Stimulated activated memory B cell treated with anti-CD40 and anti-IgM and Interleukin-4, amounts not matched to agents 10 μg/mL and 1 μg/mL and 100 μg/mL, for 72 hours (primary cell): ENCODE data around the gene SLC6A12.
"Not testable (repeated sequence)": the region's sequence is repeated elsewhere in the genome, so short reads cannot be mapped to it uniquely, and the experiment has no call there.

Experiments used
- ATAC-seq: fragments of 150-1000 bp; cut with Tn5 transposase; 2 replicates; pipeline ENCODE4 v1.10.0; 2021
- H3K27ac Mint-ChIP-seq: one replicate; pipeline ENCODE4 v1.8.0; 2022; ENCODE audit warnings: mild to moderate bottlenecking, mixed read lengths
- H3K27me3 Mint-ChIP-seq: one replicate; pipeline ENCODE4 v1.8.0; 2022; ENCODE audit warnings: mixed read lengths
- H3K36me3 Mint-ChIP-seq: one replicate; pipeline ENCODE4 v1.8.0; 2022; ENCODE audit warnings: mixed read lengths
- H3K4me1 Mint-ChIP-seq: one replicate; pipeline ENCODE4 v1.8.0; 2022; ENCODE audit warnings: mixed read lengths
- H3K4me3 Mint-ChIP-seq: one replicate; pipeline ENCODE4 v1.8.0; 2022; ENCODE audit warnings: mild to moderate bottlenecking, moderate library complexity, mixed read lengths
- H3K9me3 Mint-ChIP-seq: one replicate; pipeline ENCODE4 v1.8.0; 2022; ENCODE audit warnings: mixed read lengths

The SLC6A12 gene

DNA sequence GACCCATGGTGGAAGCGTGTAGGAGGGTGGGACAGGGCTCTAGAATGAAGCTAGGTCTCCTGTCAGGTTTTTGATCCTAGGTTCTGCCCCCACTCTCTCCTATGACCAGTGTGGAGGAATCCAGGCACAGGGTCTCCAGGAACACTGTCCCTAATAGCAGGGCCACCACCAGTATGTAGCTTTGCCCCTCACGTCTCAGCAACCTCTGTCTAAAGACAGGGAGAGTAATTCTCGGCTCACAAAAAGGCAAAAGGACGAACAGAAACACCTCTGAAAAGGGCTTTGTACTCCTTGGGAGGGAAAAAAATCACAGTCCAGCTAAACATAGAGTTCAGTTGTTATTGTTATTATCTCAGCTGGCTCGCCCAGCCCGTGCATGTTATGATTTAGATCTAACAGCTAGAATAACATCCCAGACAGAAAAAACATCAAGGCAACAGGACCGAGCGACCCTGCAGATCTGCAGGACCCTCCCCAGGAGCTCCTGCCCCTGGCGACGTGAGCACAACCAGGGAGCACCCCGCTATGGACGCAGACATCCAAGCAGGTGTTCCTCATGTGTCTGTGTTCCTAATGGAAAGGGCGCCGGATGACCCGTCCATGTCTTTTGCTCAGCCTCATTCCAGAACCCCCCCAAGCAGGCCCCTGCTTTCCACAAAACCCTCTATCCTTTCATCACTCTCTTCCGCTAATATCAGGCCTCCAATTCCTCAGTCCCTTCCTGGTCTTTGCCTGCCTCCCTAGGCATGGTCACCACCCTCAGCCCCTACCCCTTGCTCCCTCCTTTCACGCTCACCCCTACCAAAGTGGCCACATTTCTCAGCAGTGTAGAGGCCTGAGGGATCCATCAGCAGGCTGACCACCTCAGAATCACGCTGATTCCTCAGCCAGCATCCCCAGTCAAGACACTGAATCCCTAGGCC lies 14.2 kb upstream of the SLC6A12 start:
- H3K4me3 Mint-ChIP-seq = no peak overlapping the region
- no peaks in the 10 kb centered on the region for H3K36me3 Mint-ChIP-seq
- H3K27ac Mint-ChIP-seq = no peak overlapping the region
- ATAC-seq = no peak
- H3K27me3 Mint-ChIP-seq = peaks cover 40% of the 10 kb centered on the region
- no peaks in the 10 kb centered on the region for H3K9me3 Mint-ChIP-seq
- no peaks in the 10 kb centered on the region for H3K4me1 Mint-ChIP-seq

DNA sequence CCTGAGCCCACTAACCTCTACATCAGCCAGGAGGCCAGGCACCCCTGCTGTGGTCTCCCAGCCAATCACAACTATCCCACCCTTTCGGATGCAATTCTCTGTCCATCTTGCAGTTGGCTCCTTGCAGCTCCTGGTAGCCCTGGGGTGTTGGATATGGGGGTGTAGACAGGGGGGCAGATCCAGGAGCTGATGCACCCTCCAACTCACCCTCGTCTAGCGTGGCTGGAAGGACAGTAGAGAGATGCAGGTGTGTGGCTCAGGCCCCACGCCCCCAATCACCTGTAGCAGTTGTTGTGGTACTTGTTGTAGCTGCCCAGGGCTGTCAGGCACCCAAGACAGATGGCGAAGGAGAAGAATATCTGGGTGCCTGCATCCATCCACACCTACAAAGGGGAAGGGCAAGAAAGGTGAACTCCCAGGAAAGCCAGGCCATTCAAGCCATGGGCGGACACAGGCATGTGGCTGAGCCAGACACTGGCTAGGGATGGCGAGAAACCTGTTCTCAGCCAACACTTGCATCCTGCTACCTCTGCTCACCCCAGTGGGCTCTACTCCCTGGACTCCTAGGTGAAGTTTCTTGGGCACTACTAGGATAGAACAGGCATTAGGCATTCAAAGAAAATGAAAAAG lies 13.4 kb upstream of the SLC6A12 start:
- no peak overlapping the region for H3K27ac Mint-ChIP-seq
- no peaks in the 10 kb centered on the region for H3K36me3 Mint-ChIP-seq
- peaks cover 45% of the 10 kb centered on the region for H3K27me3 Mint-ChIP-seq
- ATAC-seq = no peak
- no peaks in the 10 kb centered on the region for H3K4me1 Mint-ChIP-seq
- no peaks in the 10 kb centered on the region for H3K9me3 Mint-ChIP-seq
- H3K4me3 Mint-ChIP-seq = no peak overlapping the region

DNA sequence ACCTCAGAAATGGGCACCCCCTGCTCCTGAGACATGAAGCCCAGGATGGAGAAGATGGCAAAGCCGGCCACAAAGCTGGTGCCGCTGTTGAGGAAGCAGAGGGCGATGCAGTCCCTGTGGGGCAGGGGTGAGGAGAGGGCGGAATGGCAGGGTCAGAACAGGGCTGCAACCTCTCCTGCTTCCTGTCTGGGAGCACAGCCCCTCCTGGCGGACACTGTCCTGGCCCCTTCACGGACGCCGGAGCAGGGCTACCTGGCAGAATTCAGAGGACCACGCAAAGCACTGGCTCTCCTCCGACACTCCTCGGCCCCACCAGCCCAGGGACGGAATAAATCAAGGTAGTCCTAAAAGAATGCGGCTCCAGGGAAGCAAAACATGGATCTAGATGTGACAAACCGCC lies 12.4 kb upstream of the SLC6A12 start:
- no peaks in the 10 kb centered on the region for H3K9me3 Mint-ChIP-seq
- no peaks in the 10 kb centered on the region for H3K36me3 Mint-ChIP-seq
- no peak overlapping the region for H3K27ac Mint-ChIP-seq
- H3K4me3 Mint-ChIP-seq = no peak overlapping the region
- no peak for ATAC-seq
- peaks cover 44% of the 10 kb centered on the region for H3K27me3 Mint-ChIP-seq
- no peaks in the 10 kb centered on the region for H3K4me1 Mint-ChIP-seq

GRCh38 chr12:225012-225411 lies 11.1 kb upstream of the SLC6A12 start:
- no peak overlapping the region for H3K27ac Mint-ChIP-seq
- no peak overlapping the region for H3K4me3 Mint-ChIP-seq
- H3K4me1 Mint-ChIP-seq = no peaks in the 10 kb centered on the region
- no peak for ATAC-seq
- H3K27me3 Mint-ChIP-seq = peaks cover 58% of the 10 kb centered on the region
- no peaks in the 10 kb centered on the region for H3K36me3 Mint-ChIP-seq
- H3K9me3 Mint-ChIP-seq = no peaks in the 10 kb centered on the region

- H3K9me3 Mint-ChIP-seq = no peaks in the 10 kb centered on the region
- no peaks in the 10 kb centered on the region for H3K4me1 Mint-ChIP-seq
- no peak overlapping the region for H3K27ac Mint-ChIP-seq
- H3K36me3 Mint-ChIP-seq = no peaks in the 10 kb centered on the region
- H3K27me3 Mint-ChIP-seq = peaks cover 58% of the 10 kb centered on the region
- no peak for ATAC-seq
- no peak overlapping the region for H3K4me3 Mint-ChIP-seq
Measured at GRCh38 chr12:224330-224729, 10.4 kb upstream of the SLC6A12 start.

DNA sequence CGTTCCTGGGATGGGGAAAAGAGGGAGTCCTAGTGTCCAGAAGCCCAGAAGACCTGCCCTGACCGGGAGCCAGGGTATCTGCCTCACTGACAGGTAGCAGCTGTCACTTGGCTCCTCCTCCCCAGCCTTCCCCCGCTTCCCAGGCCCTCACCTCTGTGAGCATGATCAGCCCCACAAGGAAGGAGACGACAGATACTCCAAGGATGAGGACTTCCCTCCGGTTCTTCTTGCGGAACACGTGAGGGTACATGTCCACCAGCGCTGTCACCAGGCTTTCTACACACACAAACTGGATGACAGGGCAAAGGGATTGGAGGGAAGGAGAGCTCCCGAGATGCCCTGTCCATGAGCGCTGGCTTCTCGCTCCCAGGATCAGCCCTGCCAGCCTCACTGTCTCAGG lies 9.9 kb upstream of the SLC6A12 start:
- no peaks in the 10 kb centered on the region for H3K36me3 Mint-ChIP-seq
- no peak overlapping the region for H3K27ac Mint-ChIP-seq
- H3K4me1 Mint-ChIP-seq = no peaks in the 10 kb centered on the region
- H3K4me3 Mint-ChIP-seq = no peak overlapping the region
- no peaks in the 10 kb centered on the region for H3K9me3 Mint-ChIP-seq
- no peak for ATAC-seq
- peaks cover 58% of the 10 kb centered on the region for H3K27me3 Mint-ChIP-seq

- Mint-ChIP-seq H3K36me3 (no peaks in the 10 kb centered on the region), H3K27ac (no peak overlapping the region), H3K4me1 (no peaks in the 10 kb centered on the region), H3K9me3 (peaks cover 3% of the 10 kb centered on the region), H3K27me3 (peaks cover 63% of the 10 kb centered on the region), H3K4me3 (no peak overlapping the region)
- no peak for ATAC-seq
Measured at GRCh38 chr12:221736-222135, 7.8 kb upstream of the SLC6A12 start.

- Mint-ChIP-seq H3K27ac (no peak overlapping the region), H3K4me1 (no peaks in the 10 kb centered on the region), H3K36me3 (no peaks in the 10 kb centered on the region), H3K4me3 (no peak overlapping the region), H3K27me3 (peaks cover 64% of the 10 kb centered on the region), H3K9me3 (peaks cover 3% of the 10 kb centered on the region)
- ATAC-seq = no peak
Measured at GRCh38 chr12:220946-221550, 7.1 kb upstream of the SLC6A12 start.

DNA sequence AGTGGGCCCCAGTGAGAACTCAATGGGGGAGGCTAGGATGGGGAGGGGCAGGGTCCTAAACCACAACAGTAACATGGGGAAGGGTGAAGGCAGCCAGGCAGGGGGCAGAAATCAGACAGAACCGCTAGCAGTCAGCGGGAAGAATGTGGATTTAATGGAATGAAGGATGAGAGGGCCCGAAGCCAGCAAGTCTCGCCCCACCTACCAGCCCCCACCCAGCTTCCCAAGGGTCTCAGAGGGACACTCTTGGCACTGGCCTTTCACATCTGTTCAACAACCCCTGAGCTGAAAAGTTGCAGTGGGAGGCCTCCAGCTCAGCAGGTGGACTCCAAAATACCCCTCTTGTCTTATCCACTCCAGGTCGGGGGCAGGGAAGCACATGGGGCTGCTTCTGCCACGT lies 6.5 kb upstream of the SLC6A12 start:
- Mint-ChIP-seq H3K27ac (no peak overlapping the region), H3K27me3 (peaks cover 64% of the 10 kb centered on the region), H3K4me1 (no peaks in the 10 kb centered on the region), H3K4me3 (no peak overlapping the region), H3K9me3 (peaks cover 3% of the 10 kb centered on the region), H3K36me3 (no peaks in the 10 kb centered on the region)
- no peak for ATAC-seq

DNA sequence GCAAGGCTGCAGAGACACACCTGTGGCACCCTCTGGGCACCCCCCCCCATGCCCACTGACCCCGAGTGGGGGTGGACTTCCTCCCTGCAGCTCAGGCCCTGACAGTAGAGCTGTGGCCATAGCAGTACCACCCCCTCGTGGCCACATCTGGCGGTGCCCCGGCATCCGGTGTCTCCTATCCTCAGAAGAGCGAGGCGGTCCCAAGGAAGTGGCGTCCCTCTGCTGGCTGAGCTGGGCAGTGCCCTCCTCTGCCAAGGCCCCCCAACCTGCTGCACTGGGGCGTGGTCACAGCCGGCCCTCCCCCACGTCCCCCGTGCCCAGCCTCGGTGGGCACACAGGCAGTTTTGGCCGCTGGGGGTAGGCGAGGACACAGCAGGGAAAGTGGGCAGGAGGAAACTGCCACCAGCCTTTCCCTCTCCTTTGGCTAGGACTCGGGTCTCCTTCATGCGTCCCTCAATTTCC lies 6.0 kb upstream of the SLC6A12 start:
- Mint-ChIP-seq H3K27ac (no peak overlapping the region), H3K4me1 (no peaks in the 10 kb centered on the region), H3K27me3 (peaks cover 64% of the 10 kb centered on the region), H3K36me3 (no peaks in the 10 kb centered on the region), H3K4me3 (no peak overlapping the region), H3K9me3 (peaks cover 3% of the 10 kb centered on the region)
- ATAC-seq = peak; percentile 69

- Mint-ChIP-seq H3K4me1 (no peaks in the 10 kb centered on the region), H3K27me3 (peaks cover 68% of the 10 kb centered on the region), H3K27ac (no peak overlapping the region), H3K4me3 (no peak overlapping the region), H3K36me3 (no peaks in the 10 kb centered on the region), H3K9me3 (peaks cover 3% of the 10 kb centered on the region)
- ATAC-seq = no peak
Measured at GRCh38 chr12:218728-219590, 5.0 kb upstream of the SLC6A12 start.

DNA sequence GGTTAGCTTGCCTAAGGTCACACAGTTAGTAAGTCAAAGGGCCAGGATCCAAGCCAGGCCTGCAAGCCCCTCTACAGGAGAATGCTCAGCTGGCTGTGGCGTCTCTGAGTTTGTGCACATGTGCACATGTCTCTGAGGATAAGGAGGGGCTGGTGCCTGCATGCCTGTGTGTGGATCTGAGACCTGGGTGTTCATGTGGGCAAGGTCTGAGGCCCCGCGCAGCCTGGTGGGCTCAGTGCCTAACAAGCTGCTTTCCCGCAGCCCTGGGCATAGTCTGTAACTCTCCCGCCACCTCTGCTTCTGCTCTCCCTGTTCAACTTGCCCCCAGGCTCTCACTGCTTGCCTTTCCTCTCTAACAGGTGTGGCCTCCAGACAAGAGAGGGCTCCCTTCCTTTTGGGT lies 4.3 kb upstream of the SLC6A12 start:
- peaks cover 72% of the 10 kb centered on the region for H3K27me3 Mint-ChIP-seq
- no peak for ATAC-seq
- H3K27ac Mint-ChIP-seq = no peak overlapping the region
- no peak overlapping the region for H3K4me3 Mint-ChIP-seq
- no peaks in the 10 kb centered on the region for H3K36me3 Mint-ChIP-seq
- H3K9me3 Mint-ChIP-seq = peaks cover 3% of the 10 kb centered on the region
- peaks cover 5% of the 10 kb centered on the region for H3K4me1 Mint-ChIP-seq

GRCh38 chr12:217029-217428 lies 3.1 kb upstream of the SLC6A12 start:
- ATAC-seq, H3K27ac Mint-ChIP-seq, H3K9me3 Mint-ChIP-seq, H3K4me3 Mint-ChIP-seq, H3K36me3 Mint-ChIP-seq: not testable (repeated sequence)
- H3K27me3 Mint-ChIP-seq = peaks cover 75% of the 10 kb centered on the region
- peaks cover 15% of the 10 kb centered on the region for H3K4me1 Mint-ChIP-seq

- Mint-ChIP-seq H3K36me3 (no peaks in the 10 kb centered on the region), H3K4me3 (no peak overlapping the region), H3K9me3 (peaks cover 3% of the 10 kb centered on the region), H3K4me1 (peaks cover 18% of the 10 kb centered on the region), H3K27ac (no peak overlapping the region), H3K27me3 (peaks cover 78% of the 10 kb centered on the region)
- no peak for ATAC-seq
Measured at GRCh38 chr12:215116-215515, 1.2 kb upstream of the SLC6A12 start.

- Mint-ChIP-seq H3K9me3 (peaks cover 3% of the 10 kb centered on the region), H3K4me1 (peaks cover 18% of the 10 kb centered on the region), H3K27me3 (peaks cover 78% of the 10 kb centered on the region), H3K27ac (no peak overlapping the region), H3K36me3 (no peaks in the 10 kb centered on the region), H3K4me3 (no peak overlapping the region)
- ATAC-seq = no peak
Measured at GRCh38 chr12:213527-213932, 427 bp downstream of the SLC6A12 start.
